Skeletal muscle tissue (tissue), 4 donors: ENCODE results near the gene MLANA. TPM values are rescaled to one million over a fixed set of nuclear protein-coding genes. Genes with fewer than 3 reads are reported as not detected.

Experiments
- H3K27ac ChIP-seq: one replicate; pipeline ENCODE4 v1.7.0; 2013; ENCODE audit warnings: mild to moderate bottlenecking, low read depth, low read length, inconsistent platforms
- H3K27me3 ChIP-seq, 3 donors: one replicate each; pipeline ENCODE4 v1.7.0; 2013; ENCODE audit warnings: low read length in 3 of 3; ENCODE audit not compliant: control insufficient read depth in 3 of 3, insufficient read depth in 3 of 3
- H3K36me3 ChIP-seq, 3 donors: one replicate each; pipeline ENCODE4 v1.7.0; 2013; ENCODE audit warnings: low read length in 3 of 3; ENCODE audit not compliant: control insufficient read depth in 3 of 3, insufficient read depth in 3 of 3
- H3K4me1 ChIP-seq, 3 donors: one replicate each; pipeline ENCODE4 v1.7.0; 2013; ENCODE audit warnings: low read length in 3 of 3, mild to moderate bottlenecking in 3 of 3; ENCODE audit not compliant: control insufficient read depth in 3 of 3, insufficient read depth in 3 of 3
- H3K4me3 ChIP-seq, 3 donors: one replicate each; pipeline ENCODE4 v1.7.0; 2013; ENCODE audit warnings: low read length in 3 of 3
- H3K9ac ChIP-seq, 3 donors: one replicate each; pipeline ENCODE4 v1.7.0; 2013; ENCODE audit warnings: low read length in 3 of 3, mild to moderate bottlenecking in 3 of 3, moderate library complexity in 2 of 3, low read depth in 1 of 3
- H3K9me3 ChIP-seq, 3 donors: one replicate each; pipeline ENCODE4 v1.7.0; 2013; ENCODE audit warnings: low read length in 3 of 3; ENCODE audit not compliant: control insufficient read depth in 3 of 3
- total RNA-seq: library from RNA; depleted of rRNA; stranded (reverse); fragments of >200 nt; gene quantifications from one replicate; pipeline ENCODE4 v1.2.3, GENCODE V29; 2014
- donor health status: Osteomylitis.

Gene MLANA
- total RNA-seq, 1 donor from 2014 or later: not detected

DNA sequence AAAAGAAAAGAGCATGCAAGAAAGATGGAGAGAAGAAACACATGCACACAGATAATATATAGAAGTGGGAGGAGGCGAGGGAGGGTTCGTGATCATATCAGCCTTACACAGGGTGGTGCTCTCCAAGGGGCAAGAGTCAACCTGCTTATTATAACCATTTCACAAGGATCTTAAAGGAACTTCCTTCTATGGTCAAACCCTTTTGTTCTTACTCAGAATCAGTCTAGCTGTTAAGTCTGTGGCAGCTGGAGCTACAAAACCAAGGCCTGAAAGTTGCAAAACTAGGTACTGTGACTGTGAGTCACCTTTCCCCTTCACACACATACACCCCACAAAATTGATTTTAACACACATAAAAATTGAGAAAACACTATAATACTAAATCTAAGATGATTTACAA, 39.2 kb upstream of the MLANA start:
- Histone ChIP-seq H3K4me3 (no peak overlapping the region), H3K27me3 (no peaks in the 10 kb centered on the region), H3K9me3 (no peaks in the 10 kb centered on the region), H3K9ac (no peak overlapping the region), H3K4me1 (peaks cover 4 to 6% (median 5%) of the 10 kb centered on the region in 3 donors), H3K27ac (no peak overlapping the region), H3K36me3 (no peaks in the 10 kb centered on the region)

DNA sequence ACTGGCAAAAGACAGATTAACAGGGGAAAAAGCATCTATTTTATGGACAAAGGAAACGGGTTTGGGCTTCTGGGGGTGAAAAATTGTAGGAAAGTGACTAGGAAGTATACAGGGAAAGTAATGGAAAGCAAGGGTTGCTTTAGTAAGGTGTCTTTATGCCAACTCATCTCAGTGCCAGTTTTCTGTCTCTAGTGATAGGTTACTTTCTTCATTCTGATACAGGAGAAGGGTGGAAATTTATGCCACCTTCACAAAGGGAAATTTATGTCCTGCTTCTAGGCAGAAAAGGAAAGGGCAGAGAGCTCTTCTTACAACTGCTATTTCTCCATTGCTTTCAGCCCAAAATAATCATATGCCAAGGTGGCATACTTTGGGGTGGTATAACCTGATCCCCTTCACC, 37.7 kb upstream of the MLANA start:
- H3K4me1 ChIP-seq: peaks cover 4 to 6% (median 5%) of the 10 kb centered on the region in 3 donors
- H3K9me3 ChIP-seq: no peaks in the 10 kb centered on the region
- H3K27ac ChIP-seq: no peak overlapping the region
- H3K36me3 ChIP-seq: peaks cover 0 to 2% (median 2%) of the 10 kb centered on the region in 3 donors
- peak overlapping the region in 1 of 3 donors; percentile 8 for H3K9ac ChIP-seq
- H3K27me3 ChIP-seq: no peaks in the 10 kb centered on the region
- no peak overlapping the region for H3K4me3 ChIP-seq

DNA sequence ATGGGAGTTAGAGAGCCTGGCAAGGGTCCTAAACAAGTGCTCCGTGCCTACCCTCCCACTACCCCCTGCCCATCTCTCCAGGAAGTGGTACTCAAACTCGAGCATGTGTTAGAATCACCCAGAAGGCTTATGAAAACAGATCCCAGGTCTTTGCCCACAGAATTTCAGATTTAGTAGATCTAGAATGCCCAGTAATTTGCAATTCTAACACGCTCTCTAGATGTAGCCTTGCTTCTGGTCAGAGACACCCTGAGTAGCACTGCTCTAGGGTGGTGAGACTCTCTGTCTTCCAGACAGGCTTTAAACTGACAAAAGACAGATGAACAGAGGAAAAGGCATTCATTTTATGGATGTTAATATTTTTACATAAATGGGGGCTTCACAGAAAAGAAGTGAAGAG, 37.1 kb upstream of the MLANA start:
- H3K27ac ChIP-seq: no peak overlapping the region
- H3K9me3 ChIP-seq: no peaks in the 10 kb centered on the region
- peak overlapping the region in 1 of 3 donors; percentile 35 for H3K9ac ChIP-seq
- H3K4me1 ChIP-seq: peaks cover 4 to 6% (median 5%) of the 10 kb centered on the region in 3 donors
- no peak overlapping the region for H3K4me3 ChIP-seq
- peaks cover under 1 to 8% (median 3%) of the 10 kb centered on the region in 3 donors for H3K36me3 ChIP-seq
- H3K27me3 ChIP-seq: no peaks in the 10 kb centered on the region

- H3K4me1 ChIP-seq: peaks cover 4 to 6% (median 5%) of the 10 kb centered on the region in 3 donors
- H3K27ac ChIP-seq: no peak overlapping the region
- H3K9me3 ChIP-seq: no peaks in the 10 kb centered on the region
- no peaks in the 10 kb centered on the region for H3K27me3 ChIP-seq
- peaks cover 3 to 10% (median 6%) of the 10 kb centered on the region in 3 donors for H3K36me3 ChIP-seq
- H3K4me3 ChIP-seq: no peak overlapping the region
- H3K9ac ChIP-seq: no peak overlapping the region
Measured at GRCh38 chr9:5854063-5854790, 36.5 kb upstream of the MLANA start.

DNA sequence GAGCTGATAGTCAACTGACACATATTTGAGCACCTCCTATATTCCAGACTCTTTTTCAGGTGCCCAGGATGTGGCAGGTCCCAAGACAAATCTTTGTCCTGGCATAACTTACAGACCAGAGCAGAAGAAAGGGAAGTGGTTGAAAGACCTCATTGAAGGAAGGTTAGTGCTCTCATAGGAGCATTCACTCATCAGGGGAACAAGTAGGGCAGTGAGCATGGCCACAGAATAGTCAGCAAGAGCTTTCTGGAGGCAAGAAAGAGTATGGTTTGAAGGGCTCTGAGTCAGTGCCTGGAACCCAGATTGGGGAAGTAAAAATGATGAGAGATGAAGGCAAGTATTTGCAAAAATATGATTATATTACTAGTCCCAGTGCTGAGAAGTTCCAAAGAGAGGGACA, 32.8 kb upstream of the MLANA start:
- Histone ChIP-seq H3K4me3 (no peak overlapping the region), H3K9ac (no peak overlapping the region), H3K36me3 (peaks cover 5 to 10% (median 6%) of the 10 kb centered on the region in 3 donors), H3K9me3 (no peaks in the 10 kb centered on the region), H3K27ac (no peak overlapping the region), H3K27me3 (no peaks in the 10 kb centered on the region), H3K4me1 (peaks cover 4 to 6% (median 5%) of the 10 kb centered on the region in 3 donors)

DNA sequence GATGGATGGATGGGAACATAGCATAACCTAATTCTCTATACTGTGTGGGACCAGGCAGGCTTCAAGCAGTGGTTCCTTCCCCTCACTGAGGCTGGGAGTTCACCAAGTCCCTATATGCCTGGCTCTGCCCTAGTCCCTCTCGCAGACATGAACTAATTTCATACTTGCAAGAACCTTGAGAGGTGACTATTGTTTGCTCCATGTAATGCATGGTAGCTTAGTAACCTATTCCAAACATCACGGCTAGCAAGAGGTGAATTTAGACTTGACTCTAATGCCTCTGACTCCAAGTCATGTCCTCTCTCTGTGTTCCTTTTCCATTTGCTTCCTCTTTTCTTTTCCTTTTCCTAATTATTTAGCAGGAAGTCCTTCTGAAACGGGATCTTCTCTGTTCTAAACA, 31.9 kb upstream of the MLANA start:
- H3K9ac ChIP-seq: no peak overlapping the region
- H3K36me3 ChIP-seq: peaks cover 5 to 10% (median 6%) of the 10 kb centered on the region in 3 donors
- H3K27ac ChIP-seq: no peak overlapping the region
- no peaks in the 10 kb centered on the region for H3K27me3 ChIP-seq
- H3K4me3 ChIP-seq: no peak overlapping the region
- no peaks in the 10 kb centered on the region for H3K4me1 ChIP-seq
- H3K9me3 ChIP-seq: no peaks in the 10 kb centered on the region

DNA sequence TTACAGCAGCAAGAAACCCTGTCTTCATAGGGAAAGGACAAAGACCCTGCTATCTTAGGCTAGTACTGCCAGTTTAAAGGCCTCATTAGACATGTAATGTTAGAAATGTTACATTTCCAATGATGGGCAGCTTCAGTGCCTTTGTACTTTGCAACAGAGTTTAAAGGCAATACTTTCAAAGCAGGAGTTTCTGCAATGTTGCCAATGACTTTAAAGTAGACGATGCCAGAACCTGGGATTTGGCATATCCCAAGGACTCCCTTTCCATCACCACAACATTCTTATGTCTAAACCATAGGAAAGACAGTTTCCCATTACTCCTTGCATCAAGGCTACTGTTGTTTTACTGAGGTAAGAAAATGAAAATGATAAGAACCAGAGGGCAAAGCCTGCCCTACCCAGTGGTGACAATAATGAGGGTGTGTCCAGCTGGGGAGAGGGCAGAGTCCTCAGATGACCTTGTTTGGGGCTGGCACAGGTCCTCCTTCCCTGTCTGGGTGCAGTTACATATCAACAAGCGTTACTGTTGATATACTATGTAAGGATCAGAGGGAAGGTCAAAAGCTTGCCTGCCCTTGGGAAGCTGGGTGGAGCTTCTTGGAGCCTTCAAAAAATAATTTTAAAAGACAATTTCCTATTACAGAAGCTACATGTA, 27.5 kb upstream of the MLANA start:
- Histone ChIP-seq H3K36me3 (peaks cover 5 to 9% (median 8%) of the 10 kb centered on the region in 3 donors), H3K27me3 (no peaks in the 10 kb centered on the region), H3K4me1 (no peaks in the 10 kb centered on the region), H3K4me3 (peak overlapping the region in 1 of 3 donors; percentile 13), H3K9me3 (no peaks in the 10 kb centered on the region), H3K9ac (no peak overlapping the region), H3K27ac (no peak overlapping the region)

GRCh38 chr9:5864446-5864845, 26.2 kb upstream of the MLANA start:
- Histone ChIP-seq H3K9me3 (no peaks in the 10 kb centered on the region), H3K27ac (no peak overlapping the region), H3K36me3 (peaks cover 3 to 4% (median 3%) of the 10 kb centered on the region in 3 donors), H3K9ac (no peak overlapping the region), H3K4me3 (no peak overlapping the region), H3K4me1 (no peaks in the 10 kb centered on the region), H3K27me3 (no peaks in the 10 kb centered on the region)

DNA sequence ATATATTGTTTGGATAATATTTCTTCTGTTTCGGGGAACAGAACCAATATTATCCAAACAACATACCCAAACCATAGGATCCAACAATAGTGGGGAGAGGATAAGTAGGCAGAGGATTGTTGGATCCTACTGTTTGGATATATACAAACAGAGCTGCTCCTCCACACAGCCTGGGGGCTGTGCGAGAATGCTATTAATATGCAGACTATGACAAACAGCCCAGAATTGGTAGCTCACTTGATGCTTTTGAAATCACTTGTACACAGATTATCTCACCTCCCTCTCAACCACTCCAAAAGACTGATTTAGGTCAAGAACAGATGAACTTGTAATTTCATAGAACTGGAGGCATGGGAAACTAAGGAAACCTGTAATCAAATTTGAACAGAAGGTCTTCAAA, 24.4 kb upstream of the MLANA start:
- Histone ChIP-seq H3K9me3 (no peaks in the 10 kb centered on the region), H3K4me3 (no peak overlapping the region), H3K27me3 (no peaks in the 10 kb centered on the region), H3K36me3 (peaks cover 2 to 3% (median 3%) of the 10 kb centered on the region in 3 donors), H3K9ac (no peak overlapping the region), H3K4me1 (no peaks in the 10 kb centered on the region), H3K27ac (no peak overlapping the region)

DNA sequence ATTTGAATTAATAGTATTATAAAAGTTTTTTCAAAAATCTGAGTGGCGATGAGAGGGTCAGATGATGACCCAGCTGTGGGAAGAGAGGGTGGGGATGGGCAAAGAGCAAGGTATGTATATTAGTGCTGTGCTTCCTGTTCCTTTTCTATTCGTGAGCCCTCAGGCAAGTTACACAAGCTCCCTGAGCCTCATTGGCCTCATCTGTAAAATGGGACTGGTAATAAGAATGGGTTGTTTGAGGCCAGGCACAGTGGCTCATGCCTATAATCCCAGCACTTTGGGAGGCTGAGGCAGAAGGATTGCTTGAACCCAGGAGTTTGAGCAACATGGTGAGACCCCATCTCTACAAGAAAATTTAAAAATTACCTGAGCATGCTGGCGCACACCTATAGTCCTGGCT, 24.0 kb upstream of the MLANA start:
- Histone ChIP-seq H3K36me3 (peaks cover 2 to 3% (median 3%) of the 10 kb centered on the region in 3 donors), H3K9me3 (no peaks in the 10 kb centered on the region), H3K27ac (no peak overlapping the region), H3K27me3 (no peaks in the 10 kb centered on the region), H3K9ac (no peak overlapping the region), H3K4me3 (no peak overlapping the region), H3K4me1 (no peaks in the 10 kb centered on the region)
